Activated naive CD8-positive, alpha-beta T cell treated with anti-CD3 and anti-CD28 coated beads, Interleukin-2, amount 50 U/mL, for 24 hours (primary cell): ENCODE results near the gene MYL12B.
A peak's percentile ranks its signal among the peaks of the same experiment; 100 is the strongest.
"Not testable (repeated sequence)": the region's sequence is repeated elsewhere in the genome, so short reads cannot be mapped to it uniquely, and the experiment has no call there.

Experiments used
- ATAC-seq: fragments of 150-1000 bp; cut with Tn5 transposase; one replicate; pipeline ENCODE4 v1.10.0; 2021
- DNase-seq: peaks from one replicate; pipeline ENCODE4 v3.0.0; 2021
- H3K27ac Mint-ChIP-seq: one replicate; pipeline ENCODE4 v1.8.0; 2021; ENCODE audit warnings: mild to moderate bottlenecking, mixed read lengths
- H3K27me3 Mint-ChIP-seq: one replicate; pipeline ENCODE4 v1.8.0; 2021; ENCODE audit warnings: mixed read lengths
- H3K36me3 Mint-ChIP-seq: one replicate; pipeline ENCODE4 v1.8.0; 2021; ENCODE audit warnings: low read depth, mixed read lengths
- H3K4me1 Mint-ChIP-seq: one replicate; pipeline ENCODE4 v1.8.0; 2021; ENCODE audit warnings: mixed read lengths
- H3K4me3 Mint-ChIP-seq: one replicate; pipeline ENCODE4 v1.8.0; 2021; ENCODE audit warnings: mild to moderate bottlenecking, moderate library complexity, mixed read lengths
- H3K9me3 Mint-ChIP-seq: one replicate; pipeline ENCODE4 v1.8.0; 2021; ENCODE audit warnings: mixed read lengths

Gene MYL12B

GRCh38 chr18:3284501-3284900 is 22.6 kb downstream of the MYL12B start:
- DNase-seq (no peak), ATAC-seq (no peak)
- H3K36me3 Mint-ChIP-seq = no peaks in the 10 kb centered on the region
- no peak overlapping the region for H3K4me3 Mint-ChIP-seq
- no peak overlapping the region for H3K27ac Mint-ChIP-seq
- H3K9me3 Mint-ChIP-seq = peaks cover 8% of the 10 kb centered on the region
- no peaks in the 10 kb centered on the region for H3K27me3 Mint-ChIP-seq
- peaks cover 1% of the 10 kb centered on the region for H3K4me1 Mint-ChIP-seq

- DNase-seq (no peak), ATAC-seq (no peak)
- Mint-ChIP-seq H3K36me3 (peaks cover 4% of the 10 kb centered on the region), H3K4me3 (no peak overlapping the region), H3K27ac (no peak overlapping the region), H3K4me1 (peaks cover 1% of the 10 kb centered on the region), H3K9me3 (peaks cover 11% of the 10 kb centered on the region), H3K27me3 (peaks cover under 1% of the 10 kb centered on the region)
Observed at GRCh38 chr18:3286159-3286558, 24.2 kb downstream of the MYL12B start.

DNA sequence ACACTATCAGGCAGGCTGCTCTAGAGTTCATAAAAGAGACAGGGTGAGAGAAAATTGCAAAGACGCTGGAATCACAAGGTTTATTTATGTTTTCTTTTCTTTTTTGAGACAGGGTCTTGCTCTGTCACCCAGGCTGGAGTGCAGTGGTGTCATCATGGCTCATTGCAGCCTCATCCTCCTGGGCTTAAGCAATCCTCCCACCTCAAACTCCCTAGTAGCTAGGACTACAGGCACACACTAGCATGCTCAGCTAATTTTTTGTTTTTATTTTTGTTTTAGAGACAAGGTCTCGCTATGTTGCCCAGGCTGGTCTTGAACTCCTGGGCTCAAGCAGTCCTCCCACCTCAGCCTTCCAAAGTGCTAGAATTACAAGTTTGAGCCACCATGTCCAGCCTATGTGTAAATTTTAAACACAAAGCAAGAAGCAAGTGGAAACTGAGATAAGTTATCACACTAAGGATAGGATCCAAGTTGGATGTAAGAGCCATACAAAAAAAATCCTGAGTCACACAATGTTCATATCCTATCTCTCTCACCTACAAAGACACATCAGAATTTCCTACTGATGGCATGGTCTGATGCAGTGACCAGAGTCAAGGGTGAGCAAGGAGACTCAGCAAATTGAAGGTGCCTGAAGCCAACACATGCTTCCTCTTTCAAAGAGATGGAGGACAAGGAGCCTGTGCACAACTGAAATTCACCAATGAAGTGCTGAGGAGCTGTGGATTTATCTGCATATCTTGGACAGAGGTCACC is 31.4 kb downstream of the MYL12B start:
- H3K9me3 Mint-ChIP-seq = peaks cover 20% of the 10 kb centered on the region
- DNase-seq (no peak), ATAC-seq (no peak)
- peaks cover 2% of the 10 kb centered on the region for H3K4me1 Mint-ChIP-seq
- no peak overlapping the region for H3K27ac Mint-ChIP-seq
- H3K36me3 Mint-ChIP-seq = peaks cover 6% of the 10 kb centered on the region
- no peak overlapping the region for H3K4me3 Mint-ChIP-seq
- H3K27me3 Mint-ChIP-seq = peaks cover 2% of the 10 kb centered on the region

- no peak overlapping the region for H3K27ac Mint-ChIP-seq
- no peak for DNase-seq
- H3K9me3 Mint-ChIP-seq = peaks cover 15% of the 10 kb centered on the region
- peaks cover 6% of the 10 kb centered on the region for H3K36me3 Mint-ChIP-seq
- H3K4me1 Mint-ChIP-seq = peaks cover 2% of the 10 kb centered on the region
- H3K4me3 Mint-ChIP-seq = no peak overlapping the region
- ATAC-seq = no peak
- peaks cover 7% of the 10 kb centered on the region for H3K27me3 Mint-ChIP-seq
Observed at GRCh38 chr18:3294435-3295080, 32.6 kb downstream of the MYL12B start.

GRCh38 chr18:3297025-3297984 is 35.4 kb downstream of the MYL12B start:
- Mint-ChIP-seq H3K4me1 (peaks cover 2% of the 10 kb centered on the region), H3K27me3 (peaks cover 27% of the 10 kb centered on the region), H3K27ac (peak overlapping the region; percentile 78), H3K4me3 (peak overlapping the region; percentile 91), H3K9me3 (no peaks in the 10 kb centered on the region), H3K36me3 (no peaks in the 10 kb centered on the region)
- DNase-seq (peak; percentile 93), ATAC-seq (peak; percentile 99)

- Mint-ChIP-seq H3K27me3 (peaks cover 29% of the 10 kb centered on the region), H3K4me1 (peaks cover 18% of the 10 kb centered on the region), H3K36me3 (no peaks in the 10 kb centered on the region), H3K4me3 (no peak overlapping the region), H3K27ac (peak overlapping the region; percentile 89), H3K9me3 (no peaks in the 10 kb centered on the region)
- ATAC-seq = no peak
- no peak for DNase-seq
Observed at GRCh38 chr18:3304832-3305231, 42.9 kb downstream of the MYL12B start.

DNA sequence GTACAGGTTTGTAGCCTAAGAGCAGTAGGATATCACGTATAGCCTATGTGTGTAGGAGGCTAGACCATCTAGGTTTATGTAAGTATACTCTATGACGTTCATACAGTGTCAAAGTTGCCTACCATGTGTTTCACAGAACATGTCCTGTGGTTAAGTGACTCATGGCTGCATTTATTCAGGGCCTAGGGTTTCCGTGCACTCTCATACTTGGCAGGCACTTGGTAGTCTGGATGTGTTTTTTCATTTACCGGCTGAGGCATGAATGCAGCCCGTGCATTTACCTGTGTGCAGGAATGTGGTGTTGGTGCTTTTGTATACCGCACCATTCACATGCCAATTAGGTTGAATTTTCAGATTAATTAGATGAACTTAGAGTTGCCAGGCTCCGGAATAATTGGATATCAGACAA is 43.4 kb downstream of the MYL12B start:
- peak; percentile 20 for DNase-seq
- Mint-ChIP-seq H3K36me3 (no peaks in the 10 kb centered on the region), H3K4me3 (peak overlapping the region; percentile 63), H3K27me3 (peaks cover 26% of the 10 kb centered on the region), H3K27ac (peak overlapping the region; percentile 89), H3K9me3 (no peaks in the 10 kb centered on the region), H3K4me1 (peaks cover 18% of the 10 kb centered on the region)
- ATAC-seq = peak; percentile 100

- Mint-ChIP-seq H3K27me3 (peaks cover 24% of the 10 kb centered on the region), H3K4me1 (peaks cover 18% of the 10 kb centered on the region), H3K36me3 (no peaks in the 10 kb centered on the region), H3K27ac (peak overlapping the region; percentile 89), H3K4me3 (peak overlapping the region; percentile 34), H3K9me3 (no peaks in the 10 kb centered on the region)
- DNase-seq = no peak
- ATAC-seq = peak; percentile 2
Observed at GRCh38 chr18:3305933-3306332, 44.0 kb downstream of the MYL12B start.

DNA sequence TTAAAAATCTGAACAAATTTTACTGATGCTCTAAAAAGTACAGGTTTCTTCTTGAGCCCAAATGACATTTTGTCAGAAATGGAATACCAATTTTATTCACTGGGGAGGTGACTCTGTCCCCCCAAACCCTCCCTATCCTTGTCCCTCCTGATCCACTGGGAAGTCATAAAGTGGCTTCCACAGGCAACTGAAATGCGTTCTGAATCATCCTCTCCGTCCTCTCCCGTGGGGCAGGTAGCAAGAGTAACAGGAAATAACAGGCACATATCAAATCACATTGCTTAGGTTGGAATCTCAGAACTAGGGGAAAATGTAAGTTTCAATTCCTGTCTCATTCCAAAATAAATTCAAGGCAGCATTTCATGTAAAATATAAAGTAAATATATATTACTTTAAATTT is 44.5 kb downstream of the MYL12B start:
- H3K4me1 Mint-ChIP-seq = peaks cover 18% of the 10 kb centered on the region
- no peak for ATAC-seq
- no peaks in the 10 kb centered on the region for H3K36me3 Mint-ChIP-seq
- H3K9me3 Mint-ChIP-seq = no peaks in the 10 kb centered on the region
- peak overlapping the region; percentile 89 for H3K27ac Mint-ChIP-seq
- DNase-seq = no peak
- H3K4me3 Mint-ChIP-seq = no peak overlapping the region
- peaks cover 19% of the 10 kb centered on the region for H3K27me3 Mint-ChIP-seq

DNA sequence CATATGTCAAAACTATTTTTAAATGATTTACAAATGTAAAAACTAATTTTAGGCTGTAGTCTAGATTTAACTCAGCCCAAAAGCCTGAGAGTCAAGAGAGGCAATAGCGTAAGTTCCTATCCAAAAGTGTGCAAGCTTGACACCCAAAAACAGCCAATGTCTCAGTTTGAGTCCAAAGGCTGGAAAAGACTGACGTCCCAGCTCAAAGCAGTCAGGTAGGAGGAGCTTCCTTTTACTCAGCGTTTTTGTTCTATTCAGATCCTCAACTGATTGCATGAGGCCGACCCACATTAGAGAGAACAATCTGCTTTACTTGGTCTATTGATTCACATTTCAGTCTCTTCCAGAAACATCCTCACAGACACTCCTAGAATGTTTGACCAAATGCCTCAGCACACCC is 51.8 kb downstream of the MYL12B start:
- H3K4me3 Mint-ChIP-seq = no peak overlapping the region
- peaks cover 3% of the 10 kb centered on the region for H3K27me3 Mint-ChIP-seq
- H3K9me3 Mint-ChIP-seq = no peaks in the 10 kb centered on the region
- H3K4me1 Mint-ChIP-seq = no peaks in the 10 kb centered on the region
- H3K36me3 Mint-ChIP-seq = no peaks in the 10 kb centered on the region
- no peak for DNase-seq
- no peak for ATAC-seq
- H3K27ac Mint-ChIP-seq = no peak overlapping the region

- not testable (repeated sequence) for DNase-seq, H3K27me3 Mint-ChIP-seq, H3K36me3 Mint-ChIP-seq, H3K27ac Mint-ChIP-seq, ATAC-seq, H3K9me3 Mint-ChIP-seq, H3K4me1 Mint-ChIP-seq, H3K4me3 Mint-ChIP-seq
Observed at GRCh38 chr18:3315344-3315743, 53.4 kb downstream of the MYL12B start.

- Mint-ChIP-seq H3K4me1 (peaks cover 22% of the 10 kb centered on the region), H3K27me3 (peaks cover 3% of the 10 kb centered on the region), H3K36me3 (no peaks in the 10 kb centered on the region), H3K9me3 (no peaks in the 10 kb centered on the region), H3K4me3 (no peak overlapping the region), H3K27ac (no peak overlapping the region)
- ATAC-seq (peak; percentile 36), DNase-seq (no peak)
Observed at GRCh38 chr18:3319399-3319798, 57.5 kb downstream of the MYL12B start.

- no peaks in the 10 kb centered on the region for H3K9me3 Mint-ChIP-seq
- H3K27me3 Mint-ChIP-seq = peaks cover 3% of the 10 kb centered on the region
- ATAC-seq (no peak), DNase-seq (no peak)
- no peaks in the 10 kb centered on the region for H3K36me3 Mint-ChIP-seq
- peaks cover 22% of the 10 kb centered on the region for H3K4me1 Mint-ChIP-seq
- no peak overlapping the region for H3K27ac Mint-ChIP-seq
- no peak overlapping the region for H3K4me3 Mint-ChIP-seq
Observed at GRCh38 chr18:3319894-3320454, 58.0 kb downstream of the MYL12B start.

DNA sequence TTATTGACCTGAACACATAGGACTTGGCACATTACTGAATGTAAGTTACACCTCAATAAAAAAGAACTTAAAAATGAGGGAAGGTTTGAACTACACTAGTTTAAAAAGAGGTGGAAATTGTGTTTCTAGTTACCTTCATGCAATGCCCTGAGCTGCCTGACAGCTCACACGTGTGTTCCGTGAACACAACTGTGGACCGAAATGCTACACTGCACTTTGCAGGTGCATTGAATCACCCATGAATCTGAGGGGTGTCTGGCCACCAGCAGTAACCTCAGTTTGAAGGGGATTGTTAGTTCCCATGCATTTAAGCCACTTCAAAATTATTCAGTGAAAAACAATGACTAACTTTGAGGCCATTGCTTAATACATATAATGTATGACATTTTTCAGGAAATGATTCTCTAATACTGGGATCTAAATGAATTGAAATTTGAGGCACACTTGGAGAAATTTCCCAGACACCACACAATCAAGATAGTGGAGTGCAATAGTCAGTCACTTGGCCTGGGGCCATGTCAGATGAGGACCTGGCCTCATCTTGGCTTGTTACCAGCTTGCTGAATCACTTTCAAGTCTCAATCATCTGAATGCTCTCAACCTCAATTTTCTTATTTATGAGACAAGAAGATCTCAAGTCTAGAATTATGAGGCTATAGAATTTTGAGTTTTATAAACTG is 59.3 kb downstream of the MYL12B start:
- Mint-ChIP-seq H3K36me3 (no peaks in the 10 kb centered on the region), H3K27me3 (peaks cover 3% of the 10 kb centered on the region), H3K27ac (no peak overlapping the region), H3K4me3 (no peak overlapping the region), H3K4me1 (peaks cover 22% of the 10 kb centered on the region), H3K9me3 (no peaks in the 10 kb centered on the region)
- DNase-seq (no peak), ATAC-seq (no peak)
